ENCODE data around the gene SPECC1L. TPM values are rescaled to one million over a fixed set of nuclear protein-coding genes. Genes with fewer than 3 reads are reported as not detected.

The SPECC1L gene
- total and polyA plus RNA-seq, 2 of the 8 experiments (the other 6 are each of a cell fraction or from before 2014, with no cell fraction given), result 15.7 to 61.6 TPM

DNA sequence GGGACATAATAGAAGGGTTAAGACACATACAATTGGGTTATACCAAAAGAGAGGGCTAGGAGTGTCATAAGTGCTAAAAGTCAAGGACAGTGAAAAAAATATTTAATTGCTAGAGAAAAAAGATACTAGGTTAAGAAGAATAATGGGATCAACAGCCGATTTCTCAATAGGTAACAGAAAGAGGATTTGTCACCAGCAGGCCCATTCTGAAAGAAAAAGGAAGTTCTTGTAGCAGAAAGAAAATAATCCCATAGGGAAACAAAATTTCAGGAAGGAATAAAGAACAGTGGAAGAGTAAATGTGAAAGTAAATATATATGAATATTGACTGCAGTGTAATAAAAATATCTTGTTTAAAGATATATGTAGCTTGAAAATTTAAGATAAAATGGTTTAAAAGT, 113.5 kb downstream of the SPECC1L start (continued):
- TF ChIP-seq MAX (IDR thresholded peaks at IDR 0.05), result no peak
- TF ChIP-seq SRF (IDR thresholded peaks at IDR 0.05; ENCODE audit: low read depth, low read length), result no peak
- TF ChIP-seq SAP30 (IDR thresholded peaks at IDR 0.05; ENCODE audit: insufficient read depth, insufficient replicate concordance, low read length), result no peak
- no peak for TF ChIP-seq NRF1 (IDR thresholded peaks at IDR 0.05; ENCODE audit: low read depth, low read length)
